GM19238 (cell line): ENCODE data around the gene UBC.
"Not testable (repeated sequence)": the region's sequence is repeated elsewhere in the genome, so short reads cannot be mapped to it uniquely, and the experiment has no call there.

Experiments
- DNase-seq: peaks from one replicate; pipeline ENCODE4 v3.0.0; 2011; ENCODE audit warnings: low spot score; ENCODE audit not compliant: insufficient read length

Gene UBC

GRCh38 chr12:124915239-124916236, 1.1 kb upstream of the UBC start:
- DNase-seq: no peak

GRCh38 chr12:124913474-124914391, 717 bp downstream of the UBC start:
- peak; percentile 52 for DNase-seq

- not testable (repeated sequence) for DNase-seq
Observed at GRCh38 chr12:124912529-124913287, 1.7 kb downstream of the UBC start.

- DNase-seq: not testable (repeated sequence)
Observed at GRCh38 chr12:124911521-124911920, 2.9 kb downstream of the UBC start.

GRCh38 chr12:124910561-124911478, 3.6 kb downstream of the UBC start:
- DNase-seq: no peak

- no peak for DNase-seq
Observed at GRCh38 chr12:124909831-124910560, 4.5 kb downstream of the UBC start.

GRCh38 chr12:124906606-124907261, 7.7 kb downstream of the UBC start:
- peak; percentile 54 for DNase-seq

- DNase-seq: no peak
Observed at GRCh38 chr12:124904306-124905098, 9.9 kb downstream of the UBC start.

GRCh38 chr12:124902916-124903315, 11.5 kb downstream of the UBC start:
- DNase-seq: no peak

GRCh38 chr12:124901003-124901402, 13.4 kb downstream of the UBC start:
- DNase-seq: no peak

- not testable (repeated sequence) for DNase-seq
Observed at GRCh38 chr12:124900345-124900795, 14.1 kb downstream of the UBC start.

- DNase-seq: no peak
Observed at GRCh38 chr12:124898923-124899294, 15.5 kb downstream of the UBC start.

- no peak for DNase-seq
Observed at GRCh38 chr12:124898200-124898922, 16.1 kb downstream of the UBC start.

- DNase-seq: no peak
Observed at GRCh38 chr12:124896461-124896860, 18.0 kb downstream of the UBC start.

GRCh38 chr12:124893792-124894516, 20.5 kb downstream of the UBC start:
- DNase-seq: no peak

- no peak for DNase-seq
Observed at GRCh38 chr12:124888260-124888659, 26.2 kb downstream of the UBC start.

- DNase-seq: not testable (repeated sequence)
Observed at GRCh38 chr12:124887766-124888165, 26.7 kb downstream of the UBC start.
